Gastrocnemius medialis (tissue), 4 donors: ENCODE results near the gene C10orf105. TPM values are rescaled to one million over a fixed set of nuclear protein-coding genes. Genes with fewer than 3 reads are reported as not detected.
A peak's percentile ranks its signal among the peaks of the same experiment; 100 is the strongest.

ENCODE experiments used
- ATAC-seq, 2 donors: fragments of 150-250 bp; one replicate each; pipeline ENCODE4 v1.9.1; 2016
- DNase-seq, 2 donors: peaks; one replicate each; pipeline ENCODE4 v3.0.0-alpha.2; 2019
- H3K27ac ChIP-seq, 4 donors: fragments of 200-600 bp; sonication (generic); 1 replicate in 1 of 4; 2 replicates in 3 of 4; pipeline ENCODE4 v1.5.1; 2016 to 2018; ENCODE audit warnings: mild to moderate bottlenecking in 2 of 4, moderate library complexity in 1 of 4
- H3K27me3 ChIP-seq, 3 donors: fragments of 200-600 bp; sonication (generic) in 2 of 3; 1 replicate in 1 of 3; 2 replicates in 2 of 3; pipeline versions ENCODE4 v1.5.1 to v1.6.0; 2016 to 2019; ENCODE audit warnings: mild to moderate bottlenecking in 1 of 3, moderate library complexity in 1 of 3
- H3K36me3 ChIP-seq, 2 donors: fragments of 200-600 bp; sonication (generic) in 1 of 2; one replicate each; pipeline ENCODE4 v1.5.1; 2017 to 2018
- H3K4me1 ChIP-seq, 2 donors: fragments of 200-600 bp; sonication (generic) in 1 of 2; one replicate each; pipeline ENCODE4 v1.5.1; 2016 to 2017; ENCODE audit warnings: mild to moderate bottlenecking in 2 of 2
- H3K4me3 ChIP-seq, 4 donors: fragments of 200-600 bp; sonication (generic) in 3 of 4; 1 replicate in 1 of 4; 2 replicates in 3 of 4; pipeline ENCODE4 v1.5.1; 2016 to 2019; ENCODE audit warnings: mild to moderate bottlenecking in 2 of 4
- H3K9me3 ChIP-seq, 3 donors: fragments of 200-600 bp; sonication (generic) in 2 of 3; 1 replicate in 1 of 3; 2 replicates in 2 of 3; pipeline ENCODE4 v1.5.1; 2016 to 2019
- CTCF ChIP-seq, 5 experiments: fragments of 450-650 bp in 3 of 5; fragments of 200-600 bp in 2 of 5; sonication (generic) in 2 of 5; IDR thresholded peaks in 4 of 5; conservative IDR thresholded peaks in 1 of 5; 1 replicate in 4 of 5; 2 replicates in 1 of 5; pipeline ENCODE4 v1.5.1; 2016 to 2019; ENCODE audit warnings: antibody characterized with exemption in 5 of 5, mild to moderate bottlenecking in 3 of 5, moderate library complexity in 3 of 5
- POLR2A ChIP-seq, 2 donors: fragments of 450-650 bp; IDR thresholded peaks; one replicate each; pipeline ENCODE4 v1.6.1; 2017; ENCODE audit warnings: antibody characterized with exemption in 2 of 2, mild to moderate bottlenecking in 2 of 2, moderate library complexity in 2 of 2
- in situ Hi-C, 4 donors: fragments of 200-750 bp; cut with MboI; loops; one replicate each; pipeline versions ENCODE4 v1.15.0 to v1.8.0; 2017; ENCODE audit warnings: low sequenced_read_pairs in 4 of 4
- intact Hi-C: fragments of 100-400 bp; cut with DNase I; formaldehyde crosslinking; loops from one replicate; pipeline ENCODE4 v1.15.1; 2023; ENCODE audit warnings: low total_unique reads
- total RNA-seq, 4 donors: library from RNA; depleted of rRNA; stranded (reverse); fragments of >200 nt; gene quantifications; one replicate each; pipeline versions ENCODE4 v1.1.0 to v1.2.3, GENCODE V29; 2016

C10orf105 gene
- total RNA-seq, 4 donors from 2014 or later = not detected

- no peaks in the 10 kb centered on the region for H3K9me3 ChIP-seq
- H3K36me3 ChIP-seq = no peaks in the 10 kb centered on the region
- TF ChIP-seq CTCF (IDR thresholded peaks at IDR 0.05 in 4 of 5, conservative IDR thresholded peaks at IDR 0.05 in 1 of 5) (no peak), POLR2A (IDR thresholded peaks at IDR 0.05) (no peak)
- in situ Hi-C loops = no loop called here
- intact Hi-C loops = no loop called here
- H3K4me1 ChIP-seq = peaks cover 26 to 46% of the 10 kb centered on the region in 2 donors
- DNase-seq (no peak), ATAC-seq (no peak)
- peak overlapping the region in 3 of 4 donors; percentile 52 to 72 (median 70) for H3K27ac ChIP-seq
- H3K4me3 ChIP-seq = no peak overlapping the region
- H3K27me3 ChIP-seq = no peaks in the 10 kb centered on the region
Measured at GRCh38 chr10:71747551-71748523, 28.3 kb upstream of the C10orf105 start.

GRCh38 chr10:71747039-71747531 is 27.5 kb upstream of the C10orf105 start:
- in situ Hi-C loops = no loop called here
- no peak overlapping the region for H3K4me3 ChIP-seq
- H3K9me3 ChIP-seq = no peaks in the 10 kb centered on the region
- no peak for DNase-seq
- intact Hi-C loops = no loop called here
- H3K36me3 ChIP-seq = no peaks in the 10 kb centered on the region
- no peak for TF ChIP-seq POLR2A (IDR thresholded peaks at IDR 0.05)
- TF ChIP-seq CTCF (IDR thresholded peaks at IDR 0.05 in 4 of 5, conservative IDR thresholded peaks at IDR 0.05 in 1 of 5) = no peak
- peak overlapping the region in 3 of 4 donors; percentile 52 to 72 (median 70) for H3K27ac ChIP-seq
- ATAC-seq = no peak
- H3K4me1 ChIP-seq = peaks cover 26 to 46% of the 10 kb centered on the region in 2 donors
- H3K27me3 ChIP-seq = no peaks in the 10 kb centered on the region

- Histone ChIP-seq H3K9me3 (no peaks in the 10 kb centered on the region), H3K4me3 (no peak overlapping the region), H3K36me3 (no peaks in the 10 kb centered on the region), H3K27me3 (no peaks in the 10 kb centered on the region), H3K27ac (peak overlapping the region in 3 of 4 donors; percentile 52 to 72 (median 70)), H3K4me1 (peaks cover 26 to 46% of the 10 kb centered on the region in 2 donors)
- ATAC-seq = peak in 1 of 2 donors; percentile 6
- TF ChIP-seq POLR2A (IDR thresholded peaks at IDR 0.05) (no peak), CTCF (IDR thresholded peaks at IDR 0.05 in 4 of 5, conservative IDR thresholded peaks at IDR 0.05 in 1 of 5) (no peak)
- no peak for DNase-seq
- intact Hi-C loops (no loop called here), in situ Hi-C loops (no loop called here)
Measured at GRCh38 chr10:71746344-71747037, 26.9 kb upstream of the C10orf105 start.

- H3K4me1 ChIP-seq = peaks cover 26 to 45% of the 10 kb centered on the region in 2 donors
- in situ Hi-C loops = no loop called here
Measured at GRCh38 chr10:71745664-71746250, 26.2 kb upstream of the C10orf105 start.

More at GRCh38 chr10:71745664-71746250, 26.2 kb upstream of the C10orf105 start:
- Histone ChIP-seq H3K27me3 (no peaks in the 10 kb centered on the region), H3K4me3 (no peak overlapping the region), H3K36me3 (no peaks in the 10 kb centered on the region), H3K27ac (peak overlapping the region in 3 of 4 donors; percentile 52 to 72 (median 70)), H3K9me3 (no peaks in the 10 kb centered on the region)
- ATAC-seq = no peak
- TF ChIP-seq POLR2A (IDR thresholded peaks at IDR 0.05) = no peak
- TF ChIP-seq CTCF (IDR thresholded peaks at IDR 0.05 in 4 of 5, conservative IDR thresholded peaks at IDR 0.05 in 1 of 5) = no peak
- intact Hi-C loops = no loop called here
- no peak for DNase-seq
